ENCODE results near the gene XRCC4. TPM values are rescaled to one million over a fixed set of nuclear protein-coding genes. Genes with fewer than 3 reads are reported as not detected.
A peak's percentile ranks its signal among the peaks of the same experiment; 100 is the strongest.

XRCC4 gene
- total RNA-seq, 1 experiment from 2014 or later = 7.1 TPM

GRCh38 chr5:83084336-83084735, 7.0 kb downstream of the XRCC4 start:
- POLR2A ChIA-PET = interaction anchor here (2.9 kb wide), 1 partner anchor 7 kb away, joined by 25 read pairs; the partner anchor contains the start of genes TMEM167A and XRCC4

GRCh38 chr5:83085106-83085505, 7.8 kb downstream of the XRCC4 start:
- peaks cover 6% of the 10 kb centered on the region for H3K4me1 Mint-ChIP-seq (ENCODE audit: insufficient read depth, unreplicated experiment)
- H3K27me3 Mint-ChIP-seq (ENCODE audit: insufficient read depth, unreplicated experiment) = no peaks in the 10 kb centered on the region
- POLR2A ChIA-PET = interaction anchor here (1.1 to 2.9 kb wide), 2 partner anchors 8 to 11 kb away, joined by 5 to 25 read pairs; partner anchors contain the start of genes TMEM167A and XRCC4
- peak overlapping the region; percentile 19 for H3K27ac Mint-ChIP-seq (ENCODE audit: low read depth, unreplicated experiment)
- H3K36me3 Mint-ChIP-seq (ENCODE audit: insufficient read depth, unreplicated experiment) = peaks cover 6% of the 10 kb centered on the region
- BruUV-seq (replicated peaks) = no TSS peak
- DNase-seq (ENCODE audit: unreplicated experiment) = no peak
- no peak for TF ChIP-seq CTCF (IDR thresholded peaks at IDR 0.05; ENCODE audit: unreplicated experiment)
- intact Hi-C loops (cut with micrococcal nuclease) = no loop called here
- H3K4me3 Mint-ChIP-seq (ENCODE audit: unreplicated experiment) = no peak overlapping the region
- no peaks in the 10 kb centered on the region for H3K9me3 Mint-ChIP-seq (ENCODE audit: unreplicated experiment)
- CTCF ChIA-PET = interaction anchor here (1.2 to 1.3 kb wide), 2 partner anchors 9 to 345 kb away, joined by 3 to 4 read pairs; no protein-coding TSS in a partner anchor

More at GRCh38 chr5:83084336-83084735, 7.0 kb downstream of the XRCC4 start:
- DNase-seq (ENCODE audit: unreplicated experiment) = no peak
- no TSS peak for BruUV-seq (replicated peaks)
- peaks cover 6% of the 10 kb centered on the region for H3K4me1 Mint-ChIP-seq (ENCODE audit: insufficient read depth, unreplicated experiment)
- no peak overlapping the region for H3K4me3 Mint-ChIP-seq (ENCODE audit: unreplicated experiment)
- H3K36me3 Mint-ChIP-seq (ENCODE audit: insufficient read depth, unreplicated experiment) = peaks cover 6% of the 10 kb centered on the region
- no peak for TF ChIP-seq CTCF (IDR thresholded peaks at IDR 0.05; ENCODE audit: unreplicated experiment)
- CTCF ChIA-PET = no interaction called here
- H3K27me3 Mint-ChIP-seq (ENCODE audit: insufficient read depth, unreplicated experiment) = no peaks in the 10 kb centered on the region
- intact Hi-C loops (cut with micrococcal nuclease) = no loop called here
- H3K9me3 Mint-ChIP-seq (ENCODE audit: unreplicated experiment) = no peaks in the 10 kb centered on the region
- no peak overlapping the region for H3K27ac Mint-ChIP-seq (ENCODE audit: low read depth, unreplicated experiment)

- no peak for TF ChIP-seq CTCF (IDR thresholded peaks at IDR 0.05; ENCODE audit: unreplicated experiment)
- H3K9me3 Mint-ChIP-seq (ENCODE audit: unreplicated experiment) = peaks cover 28% of the 10 kb centered on the region
- no peaks in the 10 kb centered on the region for H3K27me3 Mint-ChIP-seq (ENCODE audit: insufficient read depth, unreplicated experiment)
- no peak for DNase-seq (ENCODE audit: unreplicated experiment)
- POLR2A ChIA-PET = interaction anchor here (0.8 to 1.1 kb wide), 2 partner anchors 13 kb away, joined by 3 read pairs; partner anchors contain the start of genes TMEM167A and XRCC4
- H3K36me3 Mint-ChIP-seq (ENCODE audit: insufficient read depth, unreplicated experiment) = no peaks in the 10 kb centered on the region
- H3K27ac Mint-ChIP-seq (ENCODE audit: low read depth, unreplicated experiment) = no peak overlapping the region
- H3K4me1 Mint-ChIP-seq (ENCODE audit: insufficient read depth, unreplicated experiment) = peaks cover 7% of the 10 kb centered on the region
- CTCF ChIA-PET = interaction anchor here (0.6 kb wide), 1 partner anchor 758 kb away, joined by 3 read pairs; no protein-coding TSS in a partner anchor
- intact Hi-C loops (cut with micrococcal nuclease) = no loop called here
- H3K4me3 Mint-ChIP-seq (ENCODE audit: unreplicated experiment) = no peak overlapping the region
- no TSS peak for BruUV-seq (replicated peaks)
Measured at GRCh38 chr5:83090169-83090568, 12.8 kb downstream of the XRCC4 start.

- no peak for TF ChIP-seq CTCF (IDR thresholded peaks at IDR 0.05; ENCODE audit: unreplicated experiment)
- BruUV-seq (replicated peaks) = no TSS peak
- ChIA-PET CTCF (no interaction called here), POLR2A (interaction anchor here (0.5 to 0.9 kb wide), 2 partner anchors 15 to 468 kb away, joined by 4 read pairs; partner anchors contain the start of genes TMEM167A and XRCC4)
- DNase-seq (ENCODE audit: unreplicated experiment) = no peak
- intact Hi-C loops (cut with micrococcal nuclease) = no loop called here
- Mint-ChIP-seq H3K27me3 (ENCODE audit: insufficient read depth, unreplicated experiment) (no peaks in the 10 kb centered on the region), H3K4me3 (ENCODE audit: unreplicated experiment) (no peak overlapping the region), H3K27ac (ENCODE audit: low read depth, unreplicated experiment) (no peak overlapping the region), H3K9me3 (ENCODE audit: unreplicated experiment) (peaks cover 28% of the 10 kb centered on the region), H3K36me3 (ENCODE audit: insufficient read depth, unreplicated experiment) (no peaks in the 10 kb centered on the region), H3K4me1 (ENCODE audit: insufficient read depth, unreplicated experiment) (peaks cover 15% of the 10 kb centered on the region)
Measured at GRCh38 chr5:83092619-83093018, 15.3 kb downstream of the XRCC4 start.

Data from MCF 10A (cell line).